ENCODE data around the gene ACVR2A. TPM values are rescaled to one million over a fixed set of nuclear protein-coding genes. Genes with fewer than 3 reads are reported as not detected.

Gene ACVR2A
- total RNA-seq, 1 donor from 2014 or later: 3.9 TPM

DNA sequence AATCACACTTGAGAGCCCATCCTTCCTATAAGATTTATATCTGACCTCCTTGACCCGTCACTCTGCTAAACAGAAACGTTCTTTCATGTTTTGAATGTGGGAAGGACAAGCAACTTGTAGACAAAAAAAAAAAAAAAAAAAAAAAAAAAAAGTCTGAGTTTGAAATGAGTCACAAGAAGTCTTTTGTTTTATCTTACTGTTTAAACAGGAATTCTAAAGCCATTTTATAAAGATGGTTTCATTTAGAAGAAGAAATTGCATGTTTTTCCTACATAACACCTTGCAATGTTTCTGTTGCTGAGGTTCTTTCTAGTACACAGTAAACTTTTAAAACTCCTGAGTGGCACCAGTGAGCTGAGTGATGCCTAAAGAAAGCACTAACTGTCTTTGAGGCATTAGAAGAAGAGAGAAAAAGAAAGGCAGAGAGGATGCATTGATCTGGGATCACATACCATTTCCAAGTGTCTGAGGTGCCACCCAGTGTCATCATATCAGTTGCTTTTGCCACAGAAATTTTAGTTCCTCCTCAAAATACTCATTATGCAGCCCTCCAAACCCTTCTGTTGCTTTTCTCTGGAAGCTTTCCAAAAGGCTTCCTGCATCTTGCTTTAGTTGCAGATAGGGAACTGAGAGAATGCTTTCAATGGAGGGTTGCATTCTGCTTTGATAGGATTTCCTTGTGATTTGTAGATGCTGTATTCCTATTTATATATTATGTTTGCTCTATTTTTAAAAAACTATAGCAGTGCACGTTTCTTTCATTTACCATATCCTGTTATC lies 69.1 kb downstream of the ACVR2A start:
- intact Hi-C loops (cut with DNase I): no loop called here
- no peak for DNase-seq (ENCODE audit: low spot score in 2 of 2)
- H3K36me3 ChIP-seq: no peaks in the 10 kb centered on the region
- peaks cover 0 to 2% of the 10 kb centered on the region in 2 donors for H3K4me1 ChIP-seq
- H3K27ac ChIP-seq: no peak overlapping the region
- no peaks in the 10 kb centered on the region for H3K27me3 ChIP-seq
- TF ChIP-seq CTCF (IDR thresholded peaks at IDR 0.05): no peak
- H3K9me3 ChIP-seq: no peaks in the 10 kb centered on the region
- H3K4me3 ChIP-seq: no peak overlapping the region

DNA sequence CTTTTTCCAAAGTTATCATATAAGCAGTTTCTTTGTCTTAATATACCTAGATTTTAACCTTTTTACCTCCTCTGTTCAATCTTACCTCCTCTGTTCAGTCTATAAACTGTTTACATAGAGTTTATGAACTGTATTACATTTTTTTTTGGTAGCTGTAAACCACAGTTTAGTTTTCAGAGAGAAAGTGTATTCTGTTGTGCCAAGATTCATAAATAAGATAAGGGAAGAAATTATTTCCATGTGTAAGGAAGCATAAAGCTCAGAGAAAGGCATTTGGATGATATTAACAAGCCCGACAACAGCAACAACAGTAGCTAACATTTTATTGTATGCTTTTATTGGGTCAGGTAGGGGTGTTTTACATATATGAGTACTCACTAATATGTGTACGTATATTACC lies 71.2 kb downstream of the ACVR2A start:
- Histone ChIP-seq H3K4me1 (no peaks in the 10 kb centered on the region), H3K4me3 (no peak overlapping the region), H3K27me3 (no peaks in the 10 kb centered on the region), H3K9me3 (no peaks in the 10 kb centered on the region), H3K36me3 (no peaks in the 10 kb centered on the region), H3K27ac (no peak overlapping the region)
- no peak for DNase-seq (ENCODE audit: low spot score in 2 of 2)
- intact Hi-C loops (cut with DNase I): no loop called here
- no peak for TF ChIP-seq CTCF (IDR thresholded peaks at IDR 0.05)

DNA sequence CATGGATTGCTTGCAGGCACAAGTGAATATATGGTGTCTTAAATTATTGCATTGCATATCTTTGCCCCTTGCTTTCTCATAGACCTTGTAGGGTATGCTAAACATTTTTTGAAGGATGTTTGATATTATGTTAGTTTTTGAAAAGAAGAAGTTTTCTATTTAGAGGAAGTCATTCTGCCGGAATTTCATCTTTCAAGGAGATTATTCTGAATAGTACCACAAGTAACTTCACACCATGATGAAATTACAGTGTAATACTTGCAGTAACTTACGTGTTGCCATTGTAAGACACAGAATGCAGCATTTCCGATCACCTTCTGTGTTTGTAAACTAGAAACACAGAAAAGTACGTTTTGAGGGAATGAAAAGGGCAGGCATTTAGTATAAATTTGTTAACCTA lies 71.9 kb downstream of the ACVR2A start:
- H3K9me3 ChIP-seq: no peaks in the 10 kb centered on the region
- H3K27me3 ChIP-seq: no peaks in the 10 kb centered on the region
- no peaks in the 10 kb centered on the region for H3K4me1 ChIP-seq
- no peak for DNase-seq (ENCODE audit: low spot score in 2 of 2)
- no peak overlapping the region for H3K4me3 ChIP-seq
- no peak for TF ChIP-seq CTCF (IDR thresholded peaks at IDR 0.05)
- intact Hi-C loops (cut with DNase I): no loop called here
- no peaks in the 10 kb centered on the region for H3K36me3 ChIP-seq
- H3K27ac ChIP-seq: no peak overlapping the region

- no peak for DNase-seq (ENCODE audit: low spot score in 2 of 2)
- H3K9me3 ChIP-seq: no peaks in the 10 kb centered on the region
- no peak for TF ChIP-seq CTCF (IDR thresholded peaks at IDR 0.05)
- H3K36me3 ChIP-seq: no peaks in the 10 kb centered on the region
- H3K4me1 ChIP-seq: no peaks in the 10 kb centered on the region
- no peak overlapping the region for H3K27ac ChIP-seq
- intact Hi-C loops (cut with DNase I): no loop called here
- no peak overlapping the region for H3K4me3 ChIP-seq
- H3K27me3 ChIP-seq: no peaks in the 10 kb centered on the region
These were observed 72.3 kb downstream of the ACVR2A start for GRCh38 chr2:147917161-147917560.

GRCh38 chr2:147923846-147924245 lies 79.0 kb downstream of the ACVR2A start:
- no peak for TF ChIP-seq CTCF (IDR thresholded peaks at IDR 0.05)
- no peak for DNase-seq (ENCODE audit: low spot score in 2 of 2)
- no peaks in the 10 kb centered on the region for H3K9me3 ChIP-seq
- no peak overlapping the region for H3K27ac ChIP-seq
- H3K27me3 ChIP-seq: no peaks in the 10 kb centered on the region
- H3K4me1 ChIP-seq: no peaks in the 10 kb centered on the region
- H3K4me3 ChIP-seq: no peak overlapping the region
- intact Hi-C loops (cut with DNase I): no loop called here
- peaks cover 0 to 14% of the 10 kb centered on the region in 2 donors for H3K36me3 ChIP-seq

Data from ascending aorta (tissue), 2 donors.